HepG2 (cell line): ENCODE data around the gene HOMEZ. TPM values are rescaled to one million over a fixed set of nuclear protein-coding genes. Genes with fewer than 3 reads are reported as not detected.

Source experiments
- BHLHE40 ChIP-seq: IDR thresholded peaks from 2 replicates; pipeline ENCODE4 v1.6.1; 2011; ENCODE audit warnings: low read length, improper control_type of control experiment
- BRF2 ChIP-seq: sonication (generic); formaldehyde crosslinking; IDR thresholded peaks from 2 replicates; pipeline ENCODE4 v1.8.1; 2022; ENCODE audit warnings: mild to moderate bottlenecking, missing genetic modification reagents
- CBX2 ChIP-seq, 2 experiments: fragments of 200-600 bp in 1 of 2; sonication (generic); formaldehyde crosslinking in 1 of 2; IDR thresholded peaks; 2 replicates each; pipeline versions ENCODE4 v1.7.0 to v1.8.1; 2018 to 2022; ENCODE audit warnings: low read depth in 2 of 2, low read length in 1 of 2, mild to moderate bottlenecking in 1 of 2, missing genetic modification reagents in 1 of 2
- HOXD1 ChIP-seq: sonication (generic); formaldehyde crosslinking; IDR thresholded peaks from 2 replicates; pipeline ENCODE4 v1.5.0; 2020; ENCODE audit warnings: missing genetic modification reagents
- KDM3A ChIP-seq: IDR thresholded peaks from 2 replicates; pipeline ENCODE4 v1.6.1; 2018; ENCODE audit warnings: low read depth, missing compliant biosample characterization
- KLF11 ChIP-seq: IDR thresholded peaks from 2 replicates; pipeline ENCODE4 v1.6.1; 2016; ENCODE audit warnings: missing compliant biosample characterization
- KMT2B ChIP-seq: IDR thresholded peaks from 2 replicates; pipeline ENCODE4 v1.6.1; 2016; ENCODE audit warnings: missing genetic modification reagents, missing compliant biosample characterization
- MIER3 ChIP-seq: IDR thresholded peaks from 2 replicates; pipeline ENCODE4 v1.6.1; 2016; ENCODE audit warnings: missing compliant biosample characterization, borderline replicate concordance
- MXD4 ChIP-seq: IDR thresholded peaks from 2 replicates; pipeline ENCODE4 v1.6.1; 2016; ENCODE audit warnings: mild to moderate bottlenecking, missing biosample characterization, missing genetic modification reagents
- PCBP1 ChIP-seq: fragments of 200-400 bp; formaldehyde crosslinking; IDR thresholded peaks from 2 replicates; pipeline ENCODE4 v1.6.1; 2017; ENCODE audit warnings: mild to moderate bottlenecking, low read depth, low read length, borderline replicate concordance
- PHF5A ChIP-seq: IDR thresholded peaks from one replicate; pipeline ENCODE4 v1.6.1; 2018; ENCODE audit warnings: low read depth, missing genetic modification reagents; ENCODE audit not compliant: unreplicated experiment
- ZBTB26 ChIP-seq: IDR thresholded peaks from 2 replicates; pipeline ENCODE4 v1.6.1; 2016; ENCODE audit warnings: missing compliant biosample characterization, missing genetic modification reagents, borderline replicate concordance
- ZMYM3 ChIP-seq: sonication (generic); formaldehyde crosslinking; IDR thresholded peaks from 2 replicates; pipeline ENCODE4 v1.5.1; 2020; ENCODE audit warnings: mild to moderate bottlenecking, missing genetic modification reagents
- ZNF253 ChIP-seq: sonication (generic); formaldehyde crosslinking; IDR thresholded peaks from 2 replicates; pipeline ENCODE4 v1.8.0; 2022; ENCODE audit warnings: mild to moderate bottlenecking, missing genetic modification reagents, borderline replicate concordance
- ZNF619 ChIP-seq: sonication (generic); formaldehyde crosslinking; IDR thresholded peaks from 2 replicates; pipeline ENCODE4 v1.4.0; 2020; ENCODE audit warnings: mild to moderate bottlenecking, missing genetic modification reagents
- ZNF687 ChIP-seq: sonication (generic); formaldehyde crosslinking; IDR thresholded peaks from 2 replicates; pipeline ENCODE4 v1.5.1; 2020; ENCODE audit warnings: mild to moderate bottlenecking, missing genetic modification reagents, moderate library complexity
- ZSCAN25 ChIP-seq: sonication (generic); formaldehyde crosslinking; IDR thresholded peaks from 2 replicates; pipeline ENCODE4 v1.8.0; 2022; ENCODE audit warnings: mild to moderate bottlenecking, missing genetic modification reagents
- polyA plus RNA-seq, 8 experiments: library from polyadenylated mRNA; depleted of rRNA in 3 of 8; stranded (reverse) in 7 of 8; unstranded in 1 of 8; fragments of >200 nt; fragmentation: Illumina TruSeq in 4 of 8; extraction: Trizol in 4 of 8; gene quantifications; 2 replicates each; pipeline versions ENCODE4 v1.2.1 to v1.2.3, GENCODE V29; 2011 to 2016; ENCODE audit warnings: low read depth in 4 of 8, missing spikeins in 1 of 8, mixed read lengths in 1 of 8; ENCODE audit not compliant: insufficient read depth in 1 of 8
- total RNA-seq, 5 experiments: library from RNA; depleted of rRNA; stranded (reverse); fragments of >200 nt; fragmentation: Illumina TruSeq; extraction: Trizol; gene quantifications; 2 replicates each; pipeline ENCODE4 v1.2.3, GENCODE V29; 2016; ENCODE audit warnings: low read depth in 1 of 5
- TF ChIP-seq, protein P1 (sequence below): sonication (generic); formaldehyde crosslinking; IDR thresholded peaks from 2 replicates; pipeline ENCODE4 v1.5.0; 2020; ENCODE audit warnings: missing genetic modification reagents
- TF ChIP-seq, protein P2 (sequence below): sonication (generic); formaldehyde crosslinking; IDR thresholded peaks from 2 replicates; pipeline ENCODE4 v1.8.0; 2022; ENCODE audit warnings: missing genetic modification reagents, mild to moderate bottlenecking, moderate library complexity, borderline replicate concordance

The HOMEZ gene
- total and polyA plus RNA-seq, 2 of the 13 experiments (the other 11 are each of a cell fraction or from before 2014, with no cell fraction given), result 14.5 to 31.8 TPM

DNA sequence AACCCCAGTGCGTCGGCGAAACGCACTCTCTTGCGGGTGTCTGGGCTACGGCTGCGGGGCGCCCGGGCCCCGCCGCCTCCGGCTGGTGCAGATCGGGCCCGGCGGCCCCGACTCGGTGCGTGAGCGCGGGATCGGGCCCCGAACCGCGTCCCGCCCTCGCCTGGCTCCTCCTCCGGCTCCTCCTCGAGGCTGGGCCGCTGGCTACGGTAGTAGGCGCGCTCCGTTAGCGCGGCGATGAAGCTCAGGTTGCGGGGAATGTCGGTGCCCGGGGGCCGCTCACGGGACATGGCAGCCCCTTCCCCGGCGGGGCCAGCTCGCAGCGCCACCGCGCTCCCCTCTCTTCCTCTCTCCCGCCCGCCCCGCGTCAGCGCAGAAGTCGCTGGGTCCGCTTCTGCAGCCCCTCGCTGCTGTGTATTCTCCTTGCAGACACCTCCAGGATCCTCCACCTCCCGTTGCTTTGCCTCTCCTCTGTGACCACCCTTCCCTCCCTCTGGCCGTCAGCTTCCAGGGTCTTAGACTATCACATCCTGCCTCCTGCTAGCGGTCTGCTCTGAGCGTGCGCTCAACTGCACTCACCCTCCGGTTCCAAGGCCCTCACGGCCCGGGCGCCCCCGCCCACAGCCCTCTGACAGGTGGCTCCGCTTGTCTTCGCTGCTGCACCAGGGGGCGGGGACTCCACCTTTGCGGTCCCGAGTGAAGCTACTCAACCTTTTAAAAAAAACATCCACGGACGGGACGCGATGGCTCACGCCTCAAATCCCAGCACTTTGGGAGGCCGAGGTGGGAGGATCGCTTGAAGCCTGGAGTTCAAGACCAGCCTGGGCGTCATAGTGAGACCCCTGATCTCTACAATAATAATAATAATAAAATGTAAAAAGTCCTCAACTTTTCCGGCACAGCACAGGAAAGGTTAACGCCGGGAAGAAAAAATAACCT is 16.6 kb upstream of the HOMEZ start, which contains the start of gene PPP1R3E (continued):
- TF ChIP-seq BHLHE40 (no peak), ZMYM3 (CRISPR knock-in tag) (peak; percentile 75; the same call in 1 of the 2 replicates), KMT2B (0 out of 2 replicates have a peak, but pooled peaks have one; percentile 7), ZSCAN25 (CRISPR knock-in tag) (no peak; the same call in 1 of the 2 replicates), ZNF619 (CRISPR knock-in tag) (no peak; the same call in 1 of the 2 replicates), PCBP1 (no peak), HOXD1 (CRISPR knock-in tag) (peak; percentile 26), BRF2 (CRISPR knock-in tag) (no peak), ZBTB26 (CRISPR knock-in tag) (0 out of 2 replicates have a peak, but pooled peaks have one; percentile 52), CBX2 (IDR thresholded peaks at IDR 0.05; ENCODE audit: low read depth, low read length) (no peak), CBX2 (CRISPR knock-in tag; IDR thresholded peaks at IDR 0.05; ENCODE audit: low read depth) (peak; percentile 92), KDM3A (no peak; the same call in 1 of the 2 replicates), ZNF687 (CRISPR knock-in tag) (peak; percentile 91), MIER3 (CRISPR knock-in tag) (no peak; the same call in 1 of the 2 replicates), MXD4 (CRISPR knock-in tag) (peak; percentile 87), PHF5A (no peak), KLF11 (CRISPR knock-in tag) (no peak), ZNF253 (no peak; the same call in none of the 2 replicates)
- TF ChIP-seq, protein P1, sequence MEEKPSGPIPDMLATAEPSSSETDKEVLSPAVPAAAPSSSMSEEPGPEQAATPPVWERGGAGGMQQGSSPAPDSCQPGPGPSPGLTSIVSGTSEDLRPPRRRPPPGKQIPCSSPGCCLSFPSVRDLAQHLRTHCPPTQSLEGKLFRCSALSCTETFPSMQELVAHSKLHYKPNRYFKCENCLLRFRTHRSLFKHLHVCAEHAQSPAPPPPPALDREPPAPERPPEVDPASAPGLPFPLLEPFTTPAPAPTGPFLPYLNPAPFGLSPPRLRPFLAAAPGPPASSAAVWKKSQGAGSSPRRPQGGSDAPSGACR (CRISPR knock-in tag), result no peak
- TF ChIP-seq, protein P2, sequence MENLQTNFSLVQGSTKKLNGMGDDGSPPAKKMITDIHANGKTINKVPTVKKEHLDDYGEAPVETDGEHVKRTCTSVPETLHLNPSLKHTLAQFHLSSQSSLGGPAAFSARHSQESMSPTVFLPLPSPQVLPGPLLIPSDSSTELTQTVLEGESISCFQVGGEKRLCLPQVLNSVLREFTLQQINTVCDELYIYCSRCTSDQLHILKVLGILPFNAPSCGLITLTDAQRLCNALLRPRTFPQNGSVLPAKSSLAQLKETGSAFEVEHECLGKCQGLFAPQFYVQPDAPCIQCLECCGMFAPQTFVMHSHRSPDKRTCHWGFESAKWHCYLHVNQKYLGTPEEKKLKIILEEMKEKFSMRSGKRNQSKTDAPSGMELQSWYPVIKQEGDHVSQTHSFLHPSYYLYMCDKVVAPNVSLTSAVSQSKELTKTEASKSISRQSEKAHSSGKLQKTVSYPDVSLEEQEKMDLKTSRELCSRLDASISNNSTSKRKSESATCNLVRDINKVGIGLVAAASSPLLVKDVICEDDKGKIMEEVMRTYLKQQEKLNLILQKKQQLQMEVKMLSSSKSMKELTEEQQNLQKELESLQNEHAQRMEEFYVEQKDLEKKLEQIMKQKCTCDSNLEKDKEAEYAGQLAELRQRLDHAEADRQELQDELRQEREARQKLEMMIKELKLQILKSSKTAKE, result no peak
